Measurements from ENCODE around the gene TGFA.
A peak's percentile ranks its signal among the peaks of the same experiment; 100 is the strongest.

TGFA gene

GRCh38 chr2:70525032-70525431 lies 28.6 kb downstream of the TGFA start:
- no peaks in the 10 kb centered on the region for H3F3A ChIP-seq (ENCODE audit: low read depth)
- H3K9ac ChIP-seq (ENCODE audit: low read depth, low read length, poor library complexity, severe bottlenecking), result no peak overlapping the region
- no peaks in the 10 kb centered on the region for H3K9me2 ChIP-seq (replicated peaks; ENCODE audit: low read depth, low read length)
- peak overlapping the region; percentile 77 for H3K4me2 ChIP-seq (ENCODE audit: low read depth, low read length, poor library complexity, severe bottlenecking)
- H3K36me3 ChIP-seq (ENCODE audit: insufficient read depth, low read length), result no peaks in the 10 kb centered on the region
- 0 out of 2 replicates have a peak, but pooled peaks cover 19% of the 10 kb centered on the region for H3K79me2 ChIP-seq (ENCODE audit: insufficient read depth, low read length)
- no peak overlapping the region for H3K4me3 ChIP-seq (ENCODE audit: low read length, poor library complexity, severe bottlenecking)
- peaks cover 31% of the 10 kb centered on the region for H3K4me1 ChIP-seq (ENCODE audit: insufficient read depth, low read length, poor library complexity, severe bottlenecking)
- no peak overlapping the region for H2AFZ ChIP-seq (ENCODE audit: low read length)
- H4K20me1 ChIP-seq (ENCODE audit: insufficient read depth, low read length, poor library complexity, severe bottlenecking), result no peaks in the 10 kb centered on the region
- no peaks in the 10 kb centered on the region for H3K27me3 ChIP-seq (ENCODE audit: insufficient read depth, low read length, poor library complexity, severe bottlenecking)
- no peaks in the 10 kb centered on the region for H3K9me3 ChIP-seq (ENCODE audit: insufficient read depth, low read depth, low read length)
- TF ChIP-seq CTCF (conservative IDR thresholded peaks at IDR 0.05; ENCODE audit: low read length) (no peak), EZH2phosphoT487 (IDR thresholded peaks at IDR 0.05; ENCODE audit: borderline replicate concordance) (no peak)

GRCh38 chr2:70523996-70524965 lies 29.3 kb downstream of the TGFA start:
- 0 out of 2 replicates have a peak, but pooled peaks cover 19% of the 10 kb centered on the region for H3K79me2 ChIP-seq (ENCODE audit: insufficient read depth, low read length)
- peaks cover 31% of the 10 kb centered on the region for H3K4me1 ChIP-seq (ENCODE audit: insufficient read depth, low read length, poor library complexity, severe bottlenecking)
- H3K9me2 ChIP-seq (replicated peaks; ENCODE audit: low read depth, low read length), result no peaks in the 10 kb centered on the region
- no peaks in the 10 kb centered on the region for H3F3A ChIP-seq (ENCODE audit: low read depth)
- H4K20me1 ChIP-seq (ENCODE audit: insufficient read depth, low read length, poor library complexity, severe bottlenecking), result no peaks in the 10 kb centered on the region
- H3K4me3 ChIP-seq (ENCODE audit: low read length, poor library complexity, severe bottlenecking), result peak overlapping the region; percentile 48
- H3K27me3 ChIP-seq (ENCODE audit: insufficient read depth, low read length, poor library complexity, severe bottlenecking), result no peaks in the 10 kb centered on the region
- peak overlapping the region; percentile 77 for H3K4me2 ChIP-seq (ENCODE audit: low read depth, low read length, poor library complexity, severe bottlenecking)
- H3K9me3 ChIP-seq (ENCODE audit: insufficient read depth, low read depth, low read length), result no peaks in the 10 kb centered on the region
- no peak for TF ChIP-seq CTCF (conservative IDR thresholded peaks at IDR 0.05; ENCODE audit: low read length)
- peak overlapping the region; percentile 54 for H3K9ac ChIP-seq (ENCODE audit: low read depth, low read length, poor library complexity, severe bottlenecking)
- peak overlapping the region; percentile 71 for H2AFZ ChIP-seq (ENCODE audit: low read length)
- no peaks in the 10 kb centered on the region for H3K36me3 ChIP-seq (ENCODE audit: insufficient read depth, low read length)

GRCh38 chr2:70523672-70523995 lies 30.0 kb downstream of the TGFA start:
- Histone ChIP-seq H3K36me3 (ENCODE audit: insufficient read depth, low read length) (no peaks in the 10 kb centered on the region), H2AFZ (ENCODE audit: low read length) (peak overlapping the region; percentile 71), H3K9ac (ENCODE audit: low read depth, low read length, poor library complexity, severe bottlenecking) (peak overlapping the region; percentile 54), H3F3A (ENCODE audit: low read depth) (no peaks in the 10 kb centered on the region), H3K4me2 (ENCODE audit: low read depth, low read length, poor library complexity, severe bottlenecking) (peak overlapping the region; percentile 77), H3K79me2 (ENCODE audit: insufficient read depth, low read length) (0 out of 2 replicates have a peak, but pooled peaks cover 19% of the 10 kb centered on the region), H4K20me1 (ENCODE audit: insufficient read depth, low read length, poor library complexity, severe bottlenecking) (no peaks in the 10 kb centered on the region), H3K4me3 (ENCODE audit: low read length, poor library complexity, severe bottlenecking) (peak overlapping the region; percentile 48), H3K9me2 (replicated peaks; ENCODE audit: low read depth, low read length) (no peaks in the 10 kb centered on the region), H3K9me3 (ENCODE audit: insufficient read depth, low read depth, low read length) (no peaks in the 10 kb centered on the region), H3K4me1 (ENCODE audit: insufficient read depth, low read length, poor library complexity, severe bottlenecking) (peaks cover 31% of the 10 kb centered on the region), H3K27me3 (ENCODE audit: insufficient read depth, low read length, poor library complexity, severe bottlenecking) (no peaks in the 10 kb centered on the region)
- TF ChIP-seq CTCF (conservative IDR thresholded peaks at IDR 0.05; ENCODE audit: low read length) (no peak), EZH2phosphoT487 (IDR thresholded peaks at IDR 0.05; ENCODE audit: borderline replicate concordance) (no peak)
